Left lung (tissue), 10 donors: ENCODE measurements around the gene MOK. TPM values are rescaled to one million over a fixed set of nuclear protein-coding genes. Genes with fewer than 3 reads are reported as not detected.

Source experiments
- ATAC-seq: fragments of 200-7000 bp; cut with Tn5 transposase; one replicate; pipeline ENCODE4 v1.9.1; 2020; ENCODE audit warnings: moderate library complexity
- DNase-seq, 4 donors: peaks; one replicate each; pipeline ENCODE4 v3.0.0-alpha.2; 2013 to 2020
- H3K27ac ChIP-seq, 2 donors: fragments of 200-600 bp; sonication (generic) in 1 of 2; one replicate each; pipeline versions ENCODE4 v1.5.0 to v1.8.0; 2020 to 2021
- H3K27me3 ChIP-seq, 2 donors: fragments of 200-600 bp; sonication (generic) in 1 of 2; one replicate each; pipeline versions ENCODE4 v1.5.0 to v1.8.0; 2020 to 2021
- H3K36me3 ChIP-seq, 2 donors: fragments of 200-600 bp; sonication (generic) in 1 of 2; one replicate each; pipeline versions ENCODE4 v1.5.0 to v1.8.0; 2020 to 2021
- H3K4me1 ChIP-seq, 2 donors: fragments of 200-600 bp; one replicate each; pipeline ENCODE4 v1.8.0; 2021
- H3K4me3 ChIP-seq, 2 donors: fragments of 200-600 bp; sonication (generic) in 1 of 2; one replicate each; pipeline versions ENCODE4 v1.5.0 to v1.8.0; 2020 to 2021; ENCODE audit warnings: mild to moderate bottlenecking in 1 of 2
- H3K9me3 ChIP-seq, 2 donors: fragments of 200-600 bp; sonication (generic) in 1 of 2; one replicate each; pipeline versions ENCODE4 v1.5.0 to v1.8.0; 2020 to 2021
- intact Hi-C, 2 donors: fragments of 100-400 bp; cut with DNase I; formaldehyde crosslinking; loops; one replicate each; pipeline versions ENCODE4 v1.11.2 to v1.14.2; 2022
- polyA plus RNA-seq, 6 donors: library from polyadenylated mRNA; unstranded; fragments of 120-200 nt; gene quantifications; one replicate each; pipeline ENCODE4 v1.2.1, GENCODE V29; 2013; ENCODE audit not compliant: insufficient read length in 6 of 6
- total RNA-seq, 2 donors: library from RNA; stranded (reverse); fragmentation: NEBNext Ultra II Directional; extraction: Animal tissue kit (Norgen Biotek cat#: 25700); gene quantifications; one replicate each; pipeline ENCODE4 v1.2.1, GENCODE V29; 2021
- TF ChIP-seq, protein P1 (sequence below), 2 donors: fragments of 200-600 bp; sonication (generic) in 1 of 2; IDR thresholded peaks; one replicate each; pipeline versions ENCODE4 v1.5.0 to v1.8.0; 2021; ENCODE audit warnings: antibody characterized with exemption in 2 of 2
- donor health status: DM: no; HTN: yes; CAD: no.
- donor health status: DM: no; HTN: no; CAD: no.

The MOK gene
- total and polyA plus RNA-seq, 8 donors, result 8.7 to 39.0 (median 27.3) TPM

DNA sequence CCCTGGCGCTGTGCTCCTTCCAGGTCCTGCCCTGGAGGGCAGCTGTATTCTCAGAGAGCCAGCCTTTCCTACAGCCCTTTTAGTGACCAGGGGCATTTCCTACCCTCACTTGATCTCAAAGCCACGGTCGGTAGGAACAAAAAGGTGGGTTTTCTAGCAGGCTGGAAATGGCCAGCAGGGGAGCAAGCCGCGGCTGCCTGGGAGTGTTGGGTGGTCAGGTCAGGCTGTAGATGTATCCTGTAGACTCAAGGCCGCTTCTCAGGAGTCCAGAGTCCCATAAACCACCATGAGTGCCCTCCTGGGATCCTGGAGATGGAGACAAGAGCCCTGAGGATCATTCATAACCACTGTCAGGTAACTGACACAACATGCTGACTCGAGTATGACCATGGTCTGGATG is 39.1 kb upstream of the MOK start:
- H3K4me1 ChIP-seq, result no peaks in the 10 kb centered on the region
- DNase-seq (no peak), ATAC-seq (no peak)
- no peaks in the 10 kb centered on the region for H3K9me3 ChIP-seq
- intact Hi-C loops, result no loop called here
- H3K36me3 ChIP-seq, result peaks cover 3 to 96% of the 10 kb centered on the region in 2 donors
- no peaks in the 10 kb centered on the region for H3K27me3 ChIP-seq
- no peak overlapping the region for H3K4me3 ChIP-seq
- TF ChIP-seq, protein P1, sequence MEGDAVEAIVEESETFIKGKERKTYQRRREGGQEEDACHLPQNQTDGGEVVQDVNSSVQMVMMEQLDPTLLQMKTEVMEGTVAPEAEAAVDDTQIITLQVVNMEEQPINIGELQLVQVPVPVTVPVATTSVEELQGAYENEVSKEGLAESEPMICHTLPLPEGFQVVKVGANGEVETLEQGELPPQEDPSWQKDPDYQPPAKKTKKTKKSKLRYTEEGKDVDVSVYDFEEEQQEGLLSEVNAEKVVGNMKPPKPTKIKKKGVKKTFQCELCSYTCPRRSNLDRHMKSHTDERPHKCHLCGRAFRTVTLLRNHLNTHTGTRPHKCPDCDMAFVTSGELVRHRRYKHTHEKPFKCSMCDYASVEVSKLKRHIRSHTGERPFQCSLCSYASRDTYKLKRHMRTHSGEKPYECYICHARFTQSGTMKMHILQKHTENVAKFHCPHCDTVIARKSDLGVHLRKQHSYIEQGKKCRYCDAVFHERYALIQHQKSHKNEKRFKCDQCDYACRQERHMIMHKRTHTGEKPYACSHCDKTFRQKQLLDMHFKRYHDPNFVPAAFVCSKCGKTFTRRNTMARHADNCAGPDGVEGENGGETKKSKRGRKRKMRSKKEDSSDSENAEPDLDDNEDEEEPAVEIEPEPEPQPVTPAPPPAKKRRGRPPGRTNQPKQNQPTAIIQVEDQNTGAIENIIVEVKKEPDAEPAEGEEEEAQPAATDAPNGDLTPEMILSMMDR (IDR thresholded peaks at IDR 0.05), result no peak
- no peak overlapping the region for H3K27ac ChIP-seq

DNA sequence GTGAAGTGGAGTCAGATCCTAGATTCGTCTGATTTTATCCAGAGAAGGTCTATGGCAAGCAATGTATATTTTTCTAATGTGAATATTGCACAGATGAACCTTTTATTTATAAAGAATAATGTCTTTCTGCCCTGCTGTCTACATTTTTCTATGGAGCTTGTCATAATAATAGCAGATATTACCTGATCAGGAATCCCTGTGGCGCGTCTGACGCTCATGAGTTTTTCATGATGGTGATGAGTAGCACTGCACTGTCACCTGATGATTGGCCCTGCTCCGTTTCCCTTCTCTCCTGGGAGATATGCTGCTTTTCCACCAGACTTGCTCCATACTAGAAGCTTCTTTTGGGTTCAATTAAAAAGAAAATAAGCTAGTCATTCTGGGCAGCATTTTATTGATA is 37.3 kb upstream of the MOK start:
- H3K27ac ChIP-seq, result no peak overlapping the region
- intact Hi-C loops, result no loop called here
- DNase-seq, result no peak
- H3K4me3 ChIP-seq, result no peak overlapping the region
- no peaks in the 10 kb centered on the region for H3K4me1 ChIP-seq
- H3K27me3 ChIP-seq, result no peaks in the 10 kb centered on the region
- peaks cover 0 to 96% of the 10 kb centered on the region in 2 donors for H3K36me3 ChIP-seq
- TF ChIP-seq, protein P1 (IDR thresholded peaks at IDR 0.05), result no peak
- no peaks in the 10 kb centered on the region for H3K9me3 ChIP-seq
- no peak for ATAC-seq

DNA sequence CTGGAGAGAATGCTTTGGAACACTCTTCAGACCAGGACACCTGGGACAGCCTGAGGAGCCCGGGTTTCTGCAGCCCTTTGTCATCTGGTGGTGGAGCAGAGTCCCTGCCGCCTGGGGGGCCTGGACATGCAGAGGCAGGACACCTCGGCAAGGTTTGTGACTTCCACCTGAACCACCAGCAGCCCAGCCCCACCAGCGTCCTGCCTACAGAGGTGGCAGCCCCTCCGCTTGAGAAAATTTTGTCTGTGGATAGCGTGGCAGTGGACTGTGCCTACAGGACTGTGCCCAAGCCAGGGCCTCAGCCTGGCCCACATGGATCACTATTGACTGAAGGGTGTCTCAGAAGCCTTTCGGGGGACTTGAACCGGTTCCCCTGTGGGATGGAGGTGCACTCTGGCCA is 36.6 kb upstream of the MOK start:
- intact Hi-C loops, result no loop called here
- H3K4me1 ChIP-seq, result no peaks in the 10 kb centered on the region
- ATAC-seq (no peak), DNase-seq (no peak)
- TF ChIP-seq, protein P1 (IDR thresholded peaks at IDR 0.05), result no peak
- H3K27me3 ChIP-seq, result no peaks in the 10 kb centered on the region
- H3K9me3 ChIP-seq, result no peaks in the 10 kb centered on the region
- H3K4me3 ChIP-seq, result no peak overlapping the region
- no peak overlapping the region for H3K27ac ChIP-seq
- peaks cover 0 to 94% of the 10 kb centered on the region in 2 donors for H3K36me3 ChIP-seq

DNA sequence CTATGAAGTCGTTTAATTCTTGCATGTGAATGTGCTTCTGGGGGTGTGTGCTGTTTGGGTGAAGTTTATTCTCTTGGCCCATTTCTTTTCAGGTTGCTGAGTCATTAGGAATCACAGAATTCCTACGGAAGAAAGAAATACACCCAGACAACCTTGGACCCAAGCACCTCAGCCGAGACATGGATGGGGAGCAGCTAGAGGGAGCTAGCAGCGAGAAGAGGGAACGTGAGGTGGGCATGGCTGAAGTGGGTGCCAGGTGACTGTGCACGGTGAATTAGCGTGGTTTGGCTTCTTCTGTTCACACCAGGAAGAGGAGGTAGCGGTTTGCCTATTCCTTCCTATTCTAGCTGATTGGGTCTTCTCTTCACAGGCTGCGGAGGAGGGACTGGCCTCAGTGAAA is 33.8 kb upstream of the MOK start:
- Histone ChIP-seq H3K27me3 (no peaks in the 10 kb centered on the region), H3K4me3 (no peak overlapping the region), H3K9me3 (no peaks in the 10 kb centered on the region), H3K27ac (no peak overlapping the region), H3K36me3 (peaks cover 0 to 84% of the 10 kb centered on the region in 2 donors), H3K4me1 (peaks cover 0 to 5% of the 10 kb centered on the region in 2 donors)
- ATAC-seq, result no peak
- no peak for DNase-seq
- intact Hi-C loops, result no loop called here
- TF ChIP-seq, protein P1 (IDR thresholded peaks at IDR 0.05), result no peak

DNA sequence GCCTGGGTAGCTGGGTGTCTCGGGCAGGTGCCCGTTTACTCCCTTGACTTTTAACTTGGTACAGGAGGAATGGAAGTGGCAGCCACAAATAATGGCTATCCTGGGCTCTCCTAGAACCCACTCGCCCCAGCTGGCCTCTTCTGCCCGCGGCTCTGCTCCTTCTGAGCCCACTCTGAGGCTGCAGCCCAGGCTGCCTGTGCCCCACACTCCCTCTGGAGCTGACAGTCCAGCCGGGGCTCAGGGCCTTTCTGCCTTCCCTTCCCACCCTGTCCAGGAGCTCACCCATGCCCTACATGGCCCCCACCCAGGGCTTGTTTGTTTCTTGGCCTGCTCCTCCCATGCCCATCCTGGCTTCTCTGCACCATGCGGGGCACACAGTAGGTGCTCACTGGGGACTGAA is 30.2 kb upstream of the MOK start:
- ATAC-seq, result no peak
- no peak overlapping the region for H3K4me3 ChIP-seq
- no peaks in the 10 kb centered on the region for H3K27me3 ChIP-seq
- peaks cover 0 to 63% of the 10 kb centered on the region in 2 donors for H3K36me3 ChIP-seq
- no peak overlapping the region for H3K27ac ChIP-seq
- intact Hi-C loops, result no loop called here
- DNase-seq, result no peak
- peaks cover 0 to 12% of the 10 kb centered on the region in 2 donors for H3K4me1 ChIP-seq
- no peaks in the 10 kb centered on the region for H3K9me3 ChIP-seq
- TF ChIP-seq, protein P1 (IDR thresholded peaks at IDR 0.05), result no peak
